Stimulated activated naive B cell treated with anti-CD40 and anti-IgM and Interleukin-4, amounts not matched to agents 10 μg/mL and 1 μg/mL and 100 μg/mL, for 72 hours (primary cell): ENCODE results near the gene SPATA18.

Experiments
- ATAC-seq, 2 donors: fragments of 150-1000 bp; cut with Tn5 transposase; replicated peaks; 2 replicates each; pipeline ENCODE4 v1.10.0; 2021; ENCODE audit warnings: moderate library complexity in 1 of 2
- DNase-seq: peaks from one replicate; pipeline ENCODE4 v3.0.0; 2021
- H3K27ac Mint-ChIP-seq: one replicate; pipeline ENCODE4 v1.8.0; 2022; ENCODE audit warnings: mild to moderate bottlenecking, mixed read lengths
- H3K27me3 Mint-ChIP-seq, 2 donors: one replicate each; pipeline ENCODE4 v1.8.0; 2022; ENCODE audit warnings: mixed read lengths in 2 of 2
- H3K36me3 Mint-ChIP-seq, 2 donors: one replicate each; pipeline ENCODE4 v1.8.0; 2022; ENCODE audit warnings: mixed read lengths in 2 of 2, mild to moderate bottlenecking in 1 of 2
- H3K4me1 Mint-ChIP-seq, 2 donors: one replicate each; pipeline ENCODE4 v1.8.0; 2022; ENCODE audit warnings: mixed read lengths in 2 of 2, mild to moderate bottlenecking in 1 of 2
- H3K4me3 Mint-ChIP-seq, 2 donors: one replicate each; pipeline ENCODE4 v1.8.0; 2022; ENCODE audit warnings: mild to moderate bottlenecking in 2 of 2, mixed read lengths in 2 of 2, moderate library complexity in 1 of 2
- H3K9me3 Mint-ChIP-seq, 2 donors: one replicate each; pipeline ENCODE4 v1.8.0; 2022; ENCODE audit warnings: mixed read lengths in 2 of 2, mild to moderate bottlenecking in 1 of 2

Gene SPATA18, protein sequence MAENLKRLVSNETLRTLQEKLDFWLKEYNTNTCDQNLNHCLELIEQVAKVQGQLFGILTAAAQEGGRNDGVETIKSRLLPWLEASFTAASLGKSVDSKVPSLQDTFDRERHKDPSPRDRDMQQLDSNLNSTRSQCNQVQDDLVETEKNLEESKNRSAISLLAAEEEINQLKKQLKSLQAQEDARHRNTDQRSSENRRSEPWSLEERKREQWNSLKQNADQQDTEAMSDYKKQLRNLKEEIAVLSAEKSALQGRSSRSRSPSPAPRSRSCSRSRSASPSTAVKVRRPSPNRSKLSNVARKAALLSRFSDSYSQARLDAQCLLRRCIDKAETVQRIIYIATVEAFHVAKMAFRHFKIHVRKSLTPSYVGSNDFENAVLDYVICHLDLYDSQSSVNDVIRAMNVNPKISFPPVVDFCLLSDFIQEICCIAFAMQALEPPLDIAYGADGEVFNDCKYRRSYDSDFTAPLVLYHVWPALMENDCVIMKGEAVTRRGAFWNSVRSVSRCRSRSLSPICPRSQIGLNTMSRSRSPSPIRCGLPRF

DNA sequence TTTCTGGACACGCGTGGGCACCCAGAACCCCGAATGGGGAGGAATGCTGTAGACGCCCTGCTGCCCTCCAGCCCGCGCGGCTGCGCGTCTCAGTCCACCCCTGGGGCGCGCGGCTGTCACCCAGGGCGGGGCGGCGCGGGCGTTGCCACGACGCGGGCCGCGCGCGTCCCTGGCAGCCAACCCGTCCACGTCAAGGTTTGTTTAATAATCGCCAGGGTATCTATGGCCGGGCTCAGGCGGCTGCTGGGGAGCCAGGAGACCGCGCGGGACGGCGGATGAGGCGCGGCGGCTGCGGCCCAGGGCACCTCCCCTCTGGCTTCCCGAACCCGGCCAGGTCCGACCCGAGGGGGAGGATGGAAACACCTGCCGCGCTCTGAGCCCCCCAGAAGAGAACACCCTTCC, at the start of gene SPATA18:
TSS of gene SPATA18 (plus strand) at position 92 of the 402 bp plus-strand sequence. CDS start 401 bp downstream, outside the sequence.
- peaks cover 13% of the 10 kb centered on the region in 2 donors for H3K4me1 Mint-ChIP-seq
- no peaks in the 10 kb centered on the region for H3K9me3 Mint-ChIP-seq
- peaks cover 48 to 54% of the 10 kb centered on the region in 2 donors for H3K27me3 Mint-ChIP-seq
- DNase-seq (no peak), ATAC-seq (peak; percentile 71 to 77)
- H3K36me3 Mint-ChIP-seq: no peaks in the 10 kb centered on the region
- H3K4me3 Mint-ChIP-seq: peak within 1 kb of the TSS; percentile 75 to 77
- H3K27ac Mint-ChIP-seq: no peak within 1 kb of the TSS

DNA sequence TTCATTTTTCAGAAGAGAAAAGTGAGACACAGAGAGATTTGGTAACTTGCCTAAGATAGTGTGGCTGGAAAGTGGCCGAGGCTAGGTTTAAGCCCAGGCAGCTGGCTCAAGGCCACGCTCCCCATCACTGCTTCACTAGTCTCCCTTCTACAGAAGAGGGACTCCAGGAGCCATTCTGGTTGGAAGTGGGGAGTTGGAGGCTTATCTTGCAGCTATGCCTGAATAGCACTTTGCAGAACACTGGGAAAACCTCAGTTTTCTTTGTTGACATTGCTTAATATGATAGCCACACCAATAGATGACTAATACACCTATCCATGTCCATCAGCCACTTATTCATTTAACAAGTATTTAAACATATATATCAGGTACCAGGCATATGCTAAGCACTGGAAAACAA, 49.5 kb upstream of the SPATA18 start:
- peaks cover 0 to 4% of the 10 kb centered on the region in 2 donors for H3K27me3 Mint-ChIP-seq
- H3K27ac Mint-ChIP-seq: no peak overlapping the region
- ATAC-seq: no peak
- no peaks in the 10 kb centered on the region for H3K36me3 Mint-ChIP-seq
- DNase-seq: no peak
- H3K9me3 Mint-ChIP-seq: no peaks in the 10 kb centered on the region
- no peaks in the 10 kb centered on the region for H3K4me1 Mint-ChIP-seq
- H3K4me3 Mint-ChIP-seq: no peak overlapping the region

DNA sequence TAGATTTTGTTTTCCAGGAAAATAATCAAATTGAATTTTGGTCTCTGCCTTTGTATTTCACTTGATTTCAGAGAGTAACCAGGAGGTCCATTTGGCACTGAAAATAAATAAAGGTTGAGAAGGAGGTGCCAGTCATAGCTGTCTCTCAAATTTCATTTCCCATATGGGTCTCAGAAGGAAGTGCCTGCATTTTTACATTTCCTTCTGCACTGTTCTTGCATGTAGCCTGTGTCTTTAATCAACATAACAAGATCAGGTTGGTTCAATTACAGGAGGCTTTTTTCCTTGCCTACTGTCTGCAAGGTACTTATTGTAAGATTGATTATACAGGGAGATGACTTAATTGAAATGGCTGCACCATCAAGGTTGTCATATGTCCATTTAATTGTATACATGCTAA, 46.7 kb upstream of the SPATA18 start:
- no peak overlapping the region for H3K4me3 Mint-ChIP-seq
- H3K4me1 Mint-ChIP-seq: no peaks in the 10 kb centered on the region
- no peaks in the 10 kb centered on the region for H3K9me3 Mint-ChIP-seq
- H3K27me3 Mint-ChIP-seq: no peaks in the 10 kb centered on the region
- no peak overlapping the region for H3K27ac Mint-ChIP-seq
- H3K36me3 Mint-ChIP-seq: no peaks in the 10 kb centered on the region
- ATAC-seq: no peak
- DNase-seq: no peak

DNA sequence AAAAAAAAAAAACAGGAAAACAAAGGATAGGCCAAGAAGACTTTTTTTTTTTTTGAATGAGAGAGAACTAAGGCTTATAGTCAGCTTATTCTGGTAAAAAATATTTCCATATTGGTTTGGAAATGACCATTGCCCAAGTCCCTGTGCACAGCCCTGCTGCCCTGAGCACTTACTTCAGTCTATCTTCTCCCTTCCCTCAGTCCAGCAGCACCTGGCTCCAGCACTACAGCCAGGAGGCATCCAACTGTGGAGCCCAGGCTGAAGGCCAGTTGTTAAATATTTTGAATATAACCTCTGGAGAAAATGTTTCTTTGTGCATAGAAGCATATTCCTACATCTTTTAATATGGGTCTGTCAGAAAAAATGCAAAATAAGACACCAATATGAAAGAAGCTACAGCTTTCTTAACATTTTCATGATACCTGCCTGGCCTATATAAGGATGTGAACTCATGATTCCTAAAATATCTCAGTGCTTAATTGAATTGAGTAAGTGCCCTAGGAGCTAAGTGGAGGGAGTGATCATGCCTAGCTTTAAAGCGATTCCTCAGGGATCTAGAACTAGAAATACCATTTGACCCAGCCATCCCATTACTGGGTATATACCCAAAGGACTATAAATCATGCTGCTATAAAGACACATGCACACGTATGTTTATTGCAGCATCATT, 45.4 kb upstream of the SPATA18 start:
- no peak for ATAC-seq

DNA sequence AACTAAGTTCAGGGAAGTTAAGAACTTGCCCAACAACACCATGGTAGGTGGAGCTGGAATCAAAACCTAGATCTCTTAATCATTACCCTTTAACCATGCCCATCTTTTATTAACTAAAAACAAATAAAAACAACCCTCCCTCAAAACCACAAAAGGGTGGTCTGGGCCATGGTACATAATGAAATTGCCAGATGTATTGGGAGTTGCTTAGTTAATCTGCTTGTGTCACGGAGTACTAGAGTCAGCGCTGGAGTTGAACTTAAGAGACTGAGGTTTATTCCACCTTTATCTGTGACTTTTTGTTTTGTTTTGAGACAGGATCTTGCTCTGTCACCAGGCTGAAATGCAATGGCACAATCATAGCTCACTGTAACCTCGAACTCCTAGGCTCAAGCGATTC, 44.2 kb upstream of the SPATA18 start:
- no peak overlapping the region for H3K4me3 Mint-ChIP-seq
- H3K4me1 Mint-ChIP-seq: no peaks in the 10 kb centered on the region
- no peak for DNase-seq
- no peak overlapping the region for H3K27ac Mint-ChIP-seq
- no peaks in the 10 kb centered on the region for H3K9me3 Mint-ChIP-seq
- H3K27me3 Mint-ChIP-seq: no peaks in the 10 kb centered on the region
- no peak for ATAC-seq
- H3K36me3 Mint-ChIP-seq: no peaks in the 10 kb centered on the region

More for the DNA sequence above, 45.4 kb upstream of the SPATA18 start:
- H3K4me3 Mint-ChIP-seq: no peak overlapping the region
- H3K27me3 Mint-ChIP-seq: no peaks in the 10 kb centered on the region
- no peaks in the 10 kb centered on the region for H3K36me3 Mint-ChIP-seq
- H3K27ac Mint-ChIP-seq: no peak overlapping the region
- no peaks in the 10 kb centered on the region for H3K4me1 Mint-ChIP-seq
- no peak for DNase-seq
- no peaks in the 10 kb centered on the region for H3K9me3 Mint-ChIP-seq

DNA sequence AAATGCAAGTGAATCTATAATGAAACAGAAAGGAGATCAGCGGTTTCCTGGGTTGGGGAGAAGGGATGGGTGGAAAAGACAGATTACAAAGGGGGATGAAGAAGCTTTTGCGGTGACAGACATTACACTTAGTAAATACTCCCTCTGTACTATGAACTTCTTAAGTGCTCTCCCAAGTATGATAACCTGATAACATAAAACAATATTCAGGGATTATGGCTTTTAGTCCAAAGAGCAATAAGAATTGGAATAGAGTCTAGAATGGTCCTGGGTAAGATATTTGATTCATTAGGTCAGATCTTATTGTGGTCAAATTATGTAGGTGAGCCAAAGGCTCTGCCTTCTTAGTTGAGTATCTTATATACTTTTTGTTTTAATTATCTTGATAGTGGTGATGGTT, 40.1 kb upstream of the SPATA18 start:
- no peak for ATAC-seq
- no peak overlapping the region for H3K4me3 Mint-ChIP-seq
- no peaks in the 10 kb centered on the region for H3K27me3 Mint-ChIP-seq
- DNase-seq: no peak
- no peaks in the 10 kb centered on the region for H3K36me3 Mint-ChIP-seq
- H3K4me1 Mint-ChIP-seq: peaks cover 0 to 6% of the 10 kb centered on the region in 2 donors
- no peaks in the 10 kb centered on the region for H3K9me3 Mint-ChIP-seq
- no peak overlapping the region for H3K27ac Mint-ChIP-seq

DNA sequence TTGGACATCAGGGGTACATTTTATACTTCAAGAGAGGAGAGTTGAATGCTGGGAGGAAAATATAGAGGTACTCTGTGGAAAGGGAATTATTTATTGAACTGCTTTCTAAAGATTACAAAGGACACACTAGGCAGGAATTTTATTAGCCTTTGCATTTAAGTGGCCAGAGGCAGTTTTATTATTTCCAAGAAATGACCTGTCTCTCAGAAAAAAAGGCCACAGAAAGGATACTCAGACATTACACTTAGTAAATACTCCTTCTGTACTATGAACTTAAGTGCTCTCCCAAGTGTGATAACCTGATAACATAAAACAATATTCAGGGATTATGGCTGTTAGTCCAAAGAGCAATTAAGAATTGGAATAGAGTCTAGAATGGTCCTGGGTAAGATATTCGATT, 38.5 kb upstream of the SPATA18 start:
- Mint-ChIP-seq H3K4me3 (no peak overlapping the region), H3K9me3 (no peaks in the 10 kb centered on the region), H3K27me3 (no peaks in the 10 kb centered on the region), H3K27ac (no peak overlapping the region), H3K36me3 (no peaks in the 10 kb centered on the region), H3K4me1 (peaks cover 0 to 6% of the 10 kb centered on the region in 2 donors)
- DNase-seq: no peak
- ATAC-seq: no peak

DNA sequence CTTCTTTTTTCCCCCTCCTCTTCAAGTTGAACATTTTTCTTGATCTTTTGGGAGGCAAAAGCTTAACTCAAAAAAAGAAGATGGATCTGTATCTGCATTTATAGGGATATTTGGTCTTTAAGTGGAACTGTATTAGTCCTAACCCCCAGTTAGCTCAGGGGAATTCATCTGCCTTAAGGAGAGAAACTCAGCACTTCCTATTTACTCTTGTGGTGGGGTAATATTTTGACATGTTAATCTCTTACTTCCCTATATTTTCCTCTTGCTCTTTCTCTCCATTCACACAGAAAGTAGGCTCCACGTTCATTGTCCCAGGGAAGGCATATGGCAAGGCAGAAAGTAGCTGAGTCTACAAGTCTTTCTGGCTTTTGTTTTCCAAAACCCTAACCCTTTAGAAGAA, 36.2 kb upstream of the SPATA18 start:
- Mint-ChIP-seq H3K27me3 (no peaks in the 10 kb centered on the region), H3K4me1 (peaks cover 0 to 6% of the 10 kb centered on the region in 2 donors), H3K4me3 (no peak overlapping the region), H3K9me3 (no peaks in the 10 kb centered on the region), H3K36me3 (no peaks in the 10 kb centered on the region), H3K27ac (no peak overlapping the region)
- peak in 1 of 2 donors; percentile 38 for ATAC-seq
- no peak for DNase-seq

DNA sequence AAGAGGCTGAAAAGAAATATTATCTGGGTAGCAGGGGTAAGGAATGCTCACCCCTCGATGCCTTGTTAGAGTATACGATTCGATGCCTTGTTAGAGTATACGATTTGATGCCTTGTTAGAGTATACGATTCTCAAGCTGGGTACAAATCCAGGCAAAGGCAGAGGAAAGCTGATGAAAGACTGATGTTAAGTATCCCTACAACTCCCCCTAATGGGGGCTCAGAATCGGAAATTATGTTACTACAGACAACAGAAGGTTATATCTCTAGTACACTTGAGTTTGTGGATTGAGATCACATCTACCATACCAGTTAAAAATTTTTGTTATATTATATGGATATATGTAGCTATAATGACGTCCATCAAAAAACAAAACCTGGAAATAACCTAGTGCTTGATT, 35.7 kb upstream of the SPATA18 start:
- H3K9me3 Mint-ChIP-seq: no peaks in the 10 kb centered on the region
- peaks cover 0 to 6% of the 10 kb centered on the region in 2 donors for H3K4me1 Mint-ChIP-seq
- no peaks in the 10 kb centered on the region for H3K36me3 Mint-ChIP-seq
- no peak overlapping the region for H3K4me3 Mint-ChIP-seq
- H3K27ac Mint-ChIP-seq: no peak overlapping the region
- H3K27me3 Mint-ChIP-seq: no peaks in the 10 kb centered on the region
- DNase-seq (no peak), ATAC-seq (no peak)

DNA sequence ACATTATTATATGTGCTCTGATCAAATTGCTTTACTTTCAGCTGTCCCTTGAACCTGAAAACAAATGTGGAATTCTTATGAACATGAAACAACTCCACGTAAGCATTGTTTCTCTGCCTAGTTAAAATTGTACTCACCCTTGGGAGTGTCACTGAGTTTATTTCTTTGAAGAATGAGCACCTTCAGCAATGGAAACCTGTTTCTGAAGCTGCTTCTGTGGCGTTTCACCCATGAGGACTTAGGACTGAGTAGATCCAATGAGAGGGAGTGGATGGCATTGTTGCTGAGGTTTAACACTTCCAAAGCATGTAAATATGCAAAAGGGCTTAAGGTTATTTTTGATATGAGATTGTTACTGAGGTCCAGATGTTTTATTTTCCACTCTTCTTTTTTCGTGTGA, 34.1 kb upstream of the SPATA18 start:
- peaks cover 0 to 6% of the 10 kb centered on the region in 2 donors for H3K4me1 Mint-ChIP-seq
- no peak overlapping the region for H3K4me3 Mint-ChIP-seq
- no peak for ATAC-seq
- no peak overlapping the region for H3K27ac Mint-ChIP-seq
- no peaks in the 10 kb centered on the region for H3K36me3 Mint-ChIP-seq
- no peaks in the 10 kb centered on the region for H3K27me3 Mint-ChIP-seq
- H3K9me3 Mint-ChIP-seq: no peaks in the 10 kb centered on the region
- no peak for DNase-seq

DNA sequence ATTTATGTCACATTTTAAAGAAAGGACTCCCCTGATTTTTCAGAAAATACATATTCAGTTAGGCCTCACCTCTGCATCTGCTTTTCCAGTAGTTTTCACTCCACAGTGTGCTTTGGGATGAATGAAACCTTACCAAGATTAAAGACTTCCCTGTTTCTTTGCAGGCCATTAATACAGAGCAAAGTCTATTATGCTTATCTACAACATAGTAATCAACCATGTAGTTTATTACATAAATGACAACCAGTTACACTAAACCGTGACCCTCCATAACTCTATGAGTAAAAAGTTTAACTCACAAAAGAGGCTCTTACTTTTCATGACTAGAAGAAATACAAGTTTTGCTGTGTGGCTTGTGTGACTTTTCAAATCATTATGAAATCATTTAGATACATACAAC, 33.3 kb upstream of the SPATA18 start:
- H3K27ac Mint-ChIP-seq: no peak overlapping the region
- no peaks in the 10 kb centered on the region for H3K9me3 Mint-ChIP-seq
- no peaks in the 10 kb centered on the region for H3K36me3 Mint-ChIP-seq
- ATAC-seq (no peak), DNase-seq (no peak)
- H3K27me3 Mint-ChIP-seq: no peaks in the 10 kb centered on the region
- peaks cover 0 to 6% of the 10 kb centered on the region in 2 donors for H3K4me1 Mint-ChIP-seq
- no peak overlapping the region for H3K4me3 Mint-ChIP-seq

DNA sequence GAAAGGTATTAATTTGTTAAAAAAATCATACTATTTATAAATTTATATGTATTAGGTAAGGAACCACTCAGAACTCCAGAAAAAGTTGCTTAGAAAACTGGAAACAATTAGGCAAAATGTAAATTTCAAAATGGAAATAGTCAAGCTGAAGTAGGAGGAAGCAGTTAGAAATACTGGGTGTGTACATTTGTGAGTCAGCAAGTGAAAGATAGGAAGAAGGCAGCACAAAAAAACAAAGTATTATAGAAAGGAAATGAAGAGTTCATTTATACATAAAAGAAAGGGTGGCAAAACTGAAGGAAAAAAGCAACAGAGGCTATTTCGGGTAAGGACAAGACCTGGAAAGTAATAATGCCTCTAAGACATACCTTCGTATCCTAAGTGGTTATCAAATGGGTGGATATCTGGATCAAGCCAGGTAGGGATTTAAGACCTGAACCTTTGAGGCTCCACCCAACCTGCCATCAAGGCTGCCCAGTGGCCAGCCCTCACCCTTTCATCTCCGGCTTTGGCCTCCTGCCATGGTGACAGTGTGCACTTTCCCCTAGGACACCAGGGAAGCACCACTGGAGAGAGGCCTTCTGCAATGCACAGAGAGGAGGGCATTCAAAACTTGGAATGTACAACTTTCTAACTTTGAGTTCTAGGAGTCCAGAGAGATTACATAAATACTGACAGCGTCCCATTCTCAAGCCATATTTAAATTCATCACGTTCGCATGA, 31.0 kb upstream of the SPATA18 start, which contains the start of gene LRRC66:
TSS of gene LRRC66 (minus strand) at position 428 of the 722 bp plus-strand sequence. CDS start 2,750 bp downstream, outside the sequence.
- Mint-ChIP-seq H3K36me3 (peaks cover 1 to 7% of the 10 kb centered on the region in 2 donors), H3K9me3 (no peaks in the 10 kb centered on the region), H3K4me1 (peaks cover 0 to 2% of the 10 kb centered on the region in 2 donors), H3K4me3 (no peak within 1 kb of the TSS), H3K27me3 (no peaks in the 10 kb centered on the region), H3K27ac (no peak within 1 kb of the TSS)
- no peak for ATAC-seq
- no peak for DNase-seq

DNA sequence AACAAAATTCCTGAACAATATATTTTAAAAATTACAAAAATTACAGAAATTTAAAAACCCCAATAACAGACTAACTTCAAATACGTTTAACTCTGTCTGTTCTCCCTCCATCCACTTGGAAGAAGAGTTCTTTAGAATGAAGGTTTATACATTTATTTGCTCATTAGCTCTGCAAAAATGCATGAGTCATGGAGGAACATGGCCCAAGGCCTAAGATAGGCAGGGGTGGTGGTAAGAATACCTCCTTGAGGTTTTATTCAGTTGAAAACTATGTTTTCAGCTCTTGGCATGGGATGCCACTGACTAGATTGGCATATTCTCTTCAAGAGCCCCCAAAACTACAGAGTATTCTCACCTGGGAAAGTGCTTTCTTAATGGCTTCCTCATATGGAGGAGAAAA, 22.1 kb upstream of the SPATA18 start:
- Mint-ChIP-seq H3K36me3 (peaks cover 3 to 16% of the 10 kb centered on the region in 2 donors), H3K27ac (no peak overlapping the region), H3K9me3 (no peaks in the 10 kb centered on the region), H3K27me3 (no peaks in the 10 kb centered on the region), H3K4me3 (no peak overlapping the region), H3K4me1 (peaks cover 5% of the 10 kb centered on the region in 2 donors)
- no peak for DNase-seq
- ATAC-seq: no peak

DNA sequence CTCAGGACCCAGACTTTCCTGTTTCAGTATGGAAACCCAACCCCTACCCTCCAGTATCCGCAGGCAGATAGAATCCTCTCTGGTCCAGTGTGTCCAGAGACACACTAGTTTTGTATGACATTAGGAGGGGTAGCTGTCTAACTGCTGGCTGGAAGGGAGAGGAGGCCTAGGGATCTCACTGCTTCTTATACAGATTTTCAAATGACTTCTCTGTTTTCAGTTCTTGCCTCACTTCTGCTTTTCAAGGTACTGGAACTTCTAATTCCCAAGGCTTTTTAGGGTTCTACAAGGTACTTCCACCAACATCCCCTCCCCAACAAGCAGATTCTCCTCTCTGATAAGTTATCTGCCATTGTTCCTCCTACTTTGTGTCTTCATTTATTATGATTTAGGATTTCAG, 19.1 kb upstream of the SPATA18 start:
- Mint-ChIP-seq H3K36me3 (peaks cover 6 to 10% of the 10 kb centered on the region in 2 donors), H3K27me3 (peaks cover 6 to 9% of the 10 kb centered on the region in 2 donors), H3K4me1 (peaks cover 17 to 18% of the 10 kb centered on the region in 2 donors), H3K27ac (no peak overlapping the region), H3K4me3 (no peak overlapping the region), H3K9me3 (no peaks in the 10 kb centered on the region)
- DNase-seq (no peak), ATAC-seq (no peak)
